AG20443 (cell line): ENCODE measurements around the gene BABAM2.

Experiments used
- DNase-seq: peaks from one replicate; pipeline ENCODE4 v3.0.0; 2012; ENCODE audit warnings: low spot score, mixed read lengths

BABAM2 gene

DNA sequence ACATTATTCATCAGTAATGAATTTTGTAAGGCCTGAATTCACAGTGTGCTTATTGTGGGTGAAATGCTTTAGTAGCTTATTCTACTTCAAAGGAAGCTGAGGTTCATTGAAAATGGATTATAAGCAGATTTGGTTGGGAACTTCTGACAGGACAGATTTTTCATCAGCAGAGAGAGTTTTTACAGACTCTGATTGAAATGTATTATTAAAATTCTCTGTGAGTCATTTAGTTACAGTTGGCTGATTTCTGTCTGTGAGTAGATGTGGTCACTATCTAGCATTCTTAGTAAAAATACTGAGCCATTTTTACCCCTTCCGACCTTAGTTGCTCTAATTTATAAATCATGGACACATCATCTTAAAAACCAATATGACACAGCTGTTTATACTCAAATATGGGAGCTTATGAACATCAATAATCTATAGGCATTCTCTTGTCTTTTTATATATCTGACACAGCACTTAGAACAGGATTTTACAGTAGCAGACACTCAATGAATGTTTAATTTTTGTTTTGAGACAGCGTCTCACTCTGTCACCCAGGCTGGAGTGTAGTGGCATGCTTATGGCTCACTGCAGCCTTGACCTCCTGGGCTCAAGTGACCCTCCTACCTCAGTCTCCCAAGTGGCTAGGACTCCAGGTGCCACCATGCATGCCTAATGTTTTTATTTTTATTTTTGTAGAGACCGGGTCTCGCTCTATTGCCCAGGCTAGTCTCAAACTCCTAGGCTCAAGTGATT is 239.6 kb downstream of the BABAM2 start:
- peak; percentile 18 for DNase-seq

DNA sequence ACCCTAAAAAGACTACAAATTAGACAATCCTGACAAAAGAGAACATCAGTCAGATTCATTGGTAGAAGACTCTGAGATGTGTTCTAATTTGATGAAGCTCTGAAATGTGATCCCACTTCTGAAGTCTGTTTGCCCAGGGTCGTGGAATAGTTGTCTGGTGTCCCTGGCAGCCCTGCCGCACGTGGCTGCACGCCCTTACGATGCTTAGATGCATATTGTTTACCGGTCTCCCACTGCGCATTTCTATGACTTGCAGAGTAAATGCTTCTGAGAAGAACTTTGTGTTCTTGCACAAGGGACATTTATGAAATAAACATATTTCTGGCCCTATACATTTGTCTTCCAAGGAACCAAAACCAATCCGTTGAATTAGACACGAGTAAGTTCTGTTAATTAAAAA is 243.2 kb downstream of the BABAM2 start:
- no peak for DNase-seq

DNA sequence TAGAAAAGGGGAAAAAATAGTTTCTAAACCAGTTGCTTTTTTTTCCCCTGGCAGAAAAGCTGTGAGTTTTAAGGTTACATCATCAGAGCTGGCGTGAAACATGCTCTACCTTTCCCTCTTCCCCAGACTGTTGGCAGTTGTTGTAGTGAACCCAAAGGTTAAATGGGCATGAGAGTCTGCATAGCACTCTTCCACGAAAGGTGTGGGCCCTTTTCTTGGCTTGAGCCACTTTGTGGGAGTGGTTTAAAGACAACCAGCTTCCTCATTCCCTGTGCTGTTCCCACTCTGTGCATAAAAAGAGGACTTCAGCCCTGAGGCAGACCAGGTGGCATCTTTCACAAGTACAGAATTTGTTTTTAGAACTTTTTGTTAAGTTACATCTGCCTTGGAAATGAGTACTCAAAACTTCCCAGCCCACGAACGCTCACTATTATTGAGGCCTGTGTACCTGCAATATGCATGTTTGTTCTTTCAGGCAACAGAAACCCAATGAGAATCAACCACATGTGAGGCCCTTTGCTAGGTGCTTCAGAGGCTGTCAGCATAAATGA is 243.8 kb downstream of the BABAM2 start:
- no peak for DNase-seq

GRCh38 chr2:28134857-28135256 is 244.3 kb downstream of the BABAM2 start:
- no peak for DNase-seq

DNA sequence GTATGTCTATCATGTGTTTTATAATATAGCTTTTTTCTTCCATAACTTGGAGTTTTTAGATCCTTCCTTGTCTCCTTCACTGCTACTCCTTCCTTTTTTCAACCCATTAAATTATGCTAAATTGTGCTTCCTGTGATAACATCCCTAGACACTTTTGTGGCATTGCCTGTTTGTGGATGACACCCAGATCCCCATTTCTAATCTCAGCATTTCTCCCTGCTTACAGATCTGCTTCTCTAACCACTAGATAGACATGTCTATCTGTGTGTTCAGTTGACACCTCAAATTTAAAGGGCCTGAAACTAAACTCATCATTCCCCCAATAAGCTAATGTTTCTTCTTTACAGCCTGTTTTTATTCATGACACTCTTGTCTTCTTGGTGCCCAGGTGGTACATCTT is 244.8 kb downstream of the BABAM2 start:
- no peak for DNase-seq

DNA sequence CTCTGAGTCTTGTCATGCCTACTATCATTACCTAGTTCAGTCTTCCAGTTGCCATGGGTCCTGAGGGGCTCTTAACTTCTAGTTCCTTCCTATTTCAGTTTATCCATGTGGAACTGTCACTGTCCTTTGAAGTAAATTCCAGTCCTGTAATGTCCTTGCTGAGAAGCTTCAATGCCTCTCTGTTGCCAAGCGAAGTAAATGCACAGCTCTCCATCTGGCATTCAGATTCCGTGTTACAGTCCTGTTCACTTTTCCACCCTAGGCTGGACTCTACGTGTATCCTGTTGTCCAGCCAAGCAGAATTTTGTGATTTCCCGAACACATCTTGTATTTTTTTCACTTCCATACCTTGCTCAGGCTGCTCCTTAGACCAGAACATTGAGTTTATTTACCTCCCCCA is 245.3 kb downstream of the BABAM2 start:
- no peak for DNase-seq

GRCh38 chr2:28136556-28136955 is 246.0 kb downstream of the BABAM2 start:
- DNase-seq = no peak

DNA sequence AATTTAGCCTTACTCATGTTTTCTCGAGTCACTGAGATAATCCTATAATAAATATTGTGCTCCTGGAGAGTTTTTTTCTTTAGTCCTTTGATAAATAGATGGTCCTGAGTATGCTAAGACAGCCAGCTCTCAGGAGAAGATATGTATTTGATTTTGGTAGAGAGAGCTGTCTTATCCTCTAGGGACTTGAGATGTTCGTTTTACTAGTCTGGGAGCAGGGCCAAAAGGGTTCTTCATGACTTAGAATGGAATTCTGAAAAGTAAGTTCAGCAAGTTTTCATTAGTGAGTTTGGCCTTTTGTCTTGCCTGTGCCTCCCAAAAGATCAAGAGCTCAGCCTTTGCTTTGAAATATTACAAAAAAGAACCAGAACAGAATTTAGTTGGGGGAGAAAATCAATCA is 246.7 kb downstream of the BABAM2 start:
- peak; percentile 62 for DNase-seq

DNA sequence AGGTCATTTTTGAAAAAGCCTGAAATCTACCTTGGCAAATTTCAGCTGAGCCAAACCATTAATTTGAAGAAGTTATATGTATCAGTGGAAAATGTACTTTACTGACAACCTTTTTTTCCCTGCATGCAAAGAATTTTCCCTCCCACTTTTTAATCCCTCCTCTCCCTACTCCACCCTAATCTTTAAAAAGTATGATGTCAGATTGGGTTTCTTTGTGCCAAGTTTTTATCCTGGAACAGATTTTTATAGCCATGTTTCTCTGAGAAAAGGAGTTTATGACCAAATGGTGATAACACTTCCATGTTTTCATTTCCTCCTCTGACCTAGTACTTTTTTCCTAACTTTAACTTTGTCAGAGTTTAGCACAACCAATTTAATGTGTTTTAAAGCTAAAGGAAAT is 251.9 kb downstream of the BABAM2 start:
- peak; percentile 30 for DNase-seq

DNA sequence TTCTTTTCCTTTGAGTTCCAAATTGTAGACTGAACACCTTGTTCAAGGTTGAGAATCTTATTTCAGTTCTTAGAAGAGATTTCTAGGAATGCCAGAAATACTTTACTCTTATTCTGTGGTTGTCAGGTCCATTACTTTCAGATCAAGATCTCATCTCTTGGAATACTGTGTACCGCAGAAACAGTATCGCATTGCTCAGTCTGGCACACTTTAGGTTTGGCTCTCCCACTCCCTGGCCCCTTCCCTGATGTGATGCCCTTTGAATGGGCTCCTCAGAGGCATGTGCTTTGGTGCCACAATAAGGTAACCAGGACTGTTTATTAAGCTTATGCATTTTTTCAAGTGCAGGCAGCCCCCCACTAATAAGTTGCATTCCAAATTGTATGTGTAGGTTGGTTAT is 257.5 kb downstream of the BABAM2 start:
- DNase-seq = no peak

- no peak for DNase-seq
Observed at GRCh38 chr2:28148566-28148965, 258.0 kb downstream of the BABAM2 start.

DNA sequence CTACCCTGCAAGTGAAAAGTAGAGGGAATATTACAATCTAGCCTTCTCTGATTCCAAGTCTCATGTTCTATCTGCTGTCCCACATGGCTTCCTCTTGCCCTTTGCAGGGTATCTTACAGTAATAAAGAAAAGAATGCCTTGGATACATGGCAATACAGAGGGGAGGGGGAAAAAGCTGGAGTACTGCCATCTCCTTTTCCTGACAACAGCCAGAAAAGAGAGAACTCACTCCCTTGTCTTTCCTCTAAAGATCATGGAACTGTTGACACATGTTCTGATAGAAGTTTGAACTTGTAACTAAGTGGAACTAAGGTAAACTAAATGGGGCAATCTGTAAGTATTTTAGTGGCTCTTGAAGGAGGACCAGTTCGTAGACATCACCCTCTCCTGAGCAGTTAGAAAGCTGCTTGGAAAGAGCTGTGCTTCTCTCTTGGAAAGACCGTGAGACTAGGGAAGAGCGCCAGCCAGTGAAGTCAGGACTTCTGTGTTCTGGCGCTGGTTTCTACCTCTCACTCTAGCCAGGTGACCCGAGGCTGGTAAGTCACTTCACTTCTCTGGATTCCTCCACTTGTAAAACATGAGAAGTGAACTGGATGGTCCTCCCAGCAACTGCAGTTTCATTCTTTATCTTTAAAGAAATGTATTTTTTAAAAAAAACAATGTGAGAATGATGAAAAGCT is 259.8 kb downstream of the BABAM2 start:
- DNase-seq = no peak

- no peak for DNase-seq
Observed at GRCh38 chr2:28150994-28151393, 260.5 kb downstream of the BABAM2 start.

GRCh38 chr2:28152585-28153280 is 262.2 kb downstream of the BABAM2 start:
- DNase-seq = peak; percentile 19

- no peak for DNase-seq
Observed at GRCh38 chr2:28153851-28154250, 263.3 kb downstream of the BABAM2 start.

GRCh38 chr2:28155086-28155485 is 264.6 kb downstream of the BABAM2 start:
- no peak for DNase-seq

- no peak for DNase-seq
Observed at GRCh38 chr2:28155627-28156026, 265.1 kb downstream of the BABAM2 start.

GRCh38 chr2:28158791-28159190 is 268.3 kb downstream of the BABAM2 start:
- no peak for DNase-seq

DNA sequence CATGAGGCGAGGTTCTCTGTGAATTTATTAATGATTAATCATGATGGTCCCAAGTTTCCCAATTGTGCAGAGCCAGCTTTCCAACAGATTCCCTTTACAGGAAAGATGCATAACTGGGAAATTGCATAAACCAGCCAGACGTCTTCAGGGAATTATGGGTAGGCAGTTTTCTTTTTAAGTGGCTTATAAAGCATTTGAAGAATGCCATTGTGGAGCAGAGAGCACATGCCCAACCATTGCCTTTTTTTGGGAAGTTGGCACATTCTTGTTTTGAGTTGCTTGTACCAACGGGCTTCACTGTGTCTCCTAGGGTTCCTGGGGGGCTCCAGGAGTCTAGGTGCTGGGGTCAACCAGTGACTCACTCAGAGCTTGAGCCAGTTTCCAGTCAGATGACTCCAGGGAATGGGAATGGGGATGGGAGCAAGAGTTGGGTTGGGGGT is 270.5 kb downstream of the BABAM2 start:
- peak; percentile 80 for DNase-seq

- peak; percentile 68 for DNase-seq
Observed at GRCh38 chr2:28161466-28161865, 270.9 kb downstream of the BABAM2 start.

- no peak for DNase-seq
Observed at GRCh38 chr2:28162564-28162963, 272.0 kb downstream of the BABAM2 start.

- no peak for DNase-seq
Observed at GRCh38 chr2:28163028-28163427, 272.5 kb downstream of the BABAM2 start.
